Suppressor macrophage (primary cell): Measurements from ENCODE around the gene GPR135.
"Not testable (repeated sequence)": the region's sequence is repeated elsewhere in the genome, so short reads cannot be mapped to it uniquely, and the experiment has no call there.

Experiments used
- DNase-seq, 4 experiments: peaks; one replicate each; pipeline ENCODE4 v3.0.0-alpha.2; 2020 to 2022

GPR135 gene

DNA sequence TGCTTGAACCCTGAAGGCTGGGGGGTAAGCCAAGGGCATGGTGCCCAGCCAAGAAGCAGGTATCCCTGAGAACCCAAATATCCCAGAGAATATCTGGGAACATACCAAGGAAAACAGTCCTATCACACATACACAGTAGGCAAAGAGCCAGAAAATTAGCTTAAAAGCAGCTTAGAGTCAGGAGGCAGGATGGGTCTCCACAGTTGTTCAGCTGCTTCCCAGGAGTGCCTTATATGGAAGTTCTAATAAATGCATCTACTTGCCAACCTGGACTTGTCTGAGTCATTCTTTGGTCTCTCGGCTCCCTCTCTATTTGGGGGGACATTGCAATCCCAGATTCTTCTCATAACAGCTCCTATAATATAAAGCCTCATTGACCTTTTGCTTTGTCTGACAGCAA is 9.0 kb upstream of the GPR135 start:
- DNase-seq = no peak

DNA sequence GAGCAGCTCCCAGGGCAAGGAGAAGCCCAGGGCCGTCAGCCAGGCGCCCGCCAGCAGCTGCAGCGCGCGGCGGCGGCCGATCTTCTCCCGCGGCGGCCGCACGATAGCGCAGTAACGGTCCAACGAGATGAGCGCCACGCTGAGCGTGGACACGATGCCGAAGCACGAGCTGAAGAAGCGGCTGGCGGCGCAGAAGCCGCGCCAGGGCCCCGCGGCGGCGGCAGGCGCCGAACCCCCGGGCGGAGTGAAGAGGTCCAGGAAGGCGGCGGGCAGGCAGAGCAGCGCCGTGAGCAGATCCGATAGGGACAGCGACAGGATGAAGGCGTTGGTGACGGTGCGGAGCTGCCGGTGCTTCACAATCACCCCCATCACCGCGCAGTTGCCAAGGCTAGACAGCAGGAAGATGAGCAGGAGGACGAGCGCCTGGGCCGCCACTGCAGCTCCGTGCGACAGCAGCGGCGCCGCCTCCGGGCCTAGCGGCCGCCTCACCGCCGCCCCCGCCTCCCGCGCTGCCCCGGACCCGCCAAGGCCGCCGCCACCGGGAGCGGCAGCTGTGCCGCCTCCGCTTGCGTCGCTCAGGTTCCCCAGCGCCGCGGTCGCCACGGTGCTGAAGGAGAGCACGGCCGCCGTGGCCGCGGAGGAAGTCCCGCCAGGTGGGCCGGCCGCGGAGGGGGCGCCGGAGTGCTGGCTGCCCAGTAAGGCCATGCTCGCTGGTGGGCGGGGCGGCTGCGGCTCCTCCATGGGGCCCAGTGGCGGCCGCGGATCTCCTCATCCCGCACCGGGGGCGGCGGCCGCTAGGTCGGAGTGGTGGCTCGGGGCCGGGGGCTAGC is 479 bp downstream of the GPR135 start:
- peak; percentile 19 to 63 (median 45) for DNase-seq

DNA sequence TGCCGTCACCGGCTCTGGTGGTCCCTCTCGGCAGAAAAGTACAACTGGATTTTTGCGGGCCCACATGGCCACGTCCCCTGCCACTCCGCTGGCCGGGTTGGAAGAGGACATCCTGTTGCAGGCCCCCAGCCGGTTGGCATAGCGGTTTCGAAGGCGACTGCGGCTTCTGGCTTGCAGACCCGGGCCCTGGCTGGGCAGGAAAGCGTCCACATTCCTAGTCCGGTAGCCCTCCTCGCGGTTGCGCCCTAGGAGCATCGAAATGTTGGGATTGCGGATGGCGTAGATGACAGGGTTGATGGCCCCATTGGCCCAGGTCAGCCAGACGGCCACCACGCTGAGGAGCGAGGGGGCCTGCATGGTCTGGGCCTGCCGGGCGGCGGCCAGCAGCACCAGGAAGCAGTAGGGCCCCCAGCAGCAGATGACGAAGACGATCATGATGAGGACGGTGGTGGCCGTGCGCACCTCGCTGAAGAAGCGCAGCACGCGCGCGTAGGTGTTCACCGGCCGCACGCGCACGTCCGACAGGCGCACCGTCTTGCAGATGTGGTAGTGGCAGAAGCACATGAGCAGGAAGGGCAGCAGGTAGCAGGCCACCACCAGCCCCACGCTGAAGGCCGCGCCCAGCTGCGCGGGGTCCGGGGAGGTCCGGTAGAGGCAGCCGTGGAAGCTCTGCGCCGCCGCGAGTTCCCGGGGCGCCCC is 1.2 kb downstream of the GPR135 start:
- no peak for DNase-seq

DNA sequence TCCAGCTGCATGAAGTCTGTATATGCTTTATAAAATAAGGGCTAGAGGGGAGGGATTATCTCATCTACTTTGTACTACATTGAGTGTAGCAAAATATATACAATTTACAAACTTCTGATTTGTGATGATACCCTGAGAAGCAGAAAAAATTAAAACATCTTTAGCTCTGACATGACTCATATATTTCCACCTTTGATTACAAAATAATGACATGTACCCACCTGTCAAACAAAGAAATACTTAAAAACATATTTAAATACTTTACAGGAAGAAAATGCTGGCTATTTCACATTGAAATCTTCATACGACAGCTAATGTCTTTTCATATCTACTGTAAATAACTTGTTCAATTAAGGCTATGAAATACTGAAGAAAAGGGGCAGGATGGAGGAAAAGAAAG is 3.3 kb downstream of the GPR135 start:
- DNase-seq = no peak

DNA sequence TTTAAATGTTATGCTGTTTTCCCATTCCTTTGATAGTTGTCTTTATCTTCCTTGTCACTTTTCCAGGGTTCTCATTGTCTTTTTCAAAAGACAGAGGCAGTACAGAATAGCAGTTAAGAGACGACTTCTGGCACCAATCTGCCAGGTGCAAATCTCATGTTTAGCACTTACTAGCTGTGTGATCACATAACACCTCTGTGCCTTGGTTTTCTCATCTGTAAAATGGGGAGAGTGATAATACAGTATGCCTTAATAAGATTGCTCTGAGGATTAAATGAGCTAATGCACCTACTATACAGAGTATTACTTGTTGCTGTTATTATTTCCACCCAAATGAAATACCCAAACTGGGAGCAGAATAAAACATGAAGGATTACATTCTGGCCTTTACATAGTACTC is 4.8 kb downstream of the GPR135 start:
- DNase-seq = no peak

DNA sequence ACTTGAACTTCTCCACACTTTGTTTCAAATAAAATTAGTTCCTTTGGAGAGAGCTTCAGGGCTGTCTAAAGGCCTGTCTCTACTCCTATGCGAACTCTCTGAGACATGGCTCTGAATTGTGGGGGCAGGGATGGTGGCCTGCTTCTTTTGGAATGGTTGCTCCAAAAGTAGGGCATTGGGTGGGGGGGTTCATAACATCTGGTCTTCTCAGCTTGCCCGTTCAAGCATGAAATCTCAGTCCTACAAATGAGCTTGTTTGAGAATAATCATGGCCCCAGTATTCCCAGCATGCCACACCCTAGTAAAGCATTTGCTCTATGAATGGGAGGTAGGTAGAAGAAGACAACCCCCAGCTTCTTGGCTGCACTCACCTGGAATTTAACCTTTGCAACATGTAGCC is 6.7 kb downstream of the GPR135 start:
- no peak for DNase-seq

DNA sequence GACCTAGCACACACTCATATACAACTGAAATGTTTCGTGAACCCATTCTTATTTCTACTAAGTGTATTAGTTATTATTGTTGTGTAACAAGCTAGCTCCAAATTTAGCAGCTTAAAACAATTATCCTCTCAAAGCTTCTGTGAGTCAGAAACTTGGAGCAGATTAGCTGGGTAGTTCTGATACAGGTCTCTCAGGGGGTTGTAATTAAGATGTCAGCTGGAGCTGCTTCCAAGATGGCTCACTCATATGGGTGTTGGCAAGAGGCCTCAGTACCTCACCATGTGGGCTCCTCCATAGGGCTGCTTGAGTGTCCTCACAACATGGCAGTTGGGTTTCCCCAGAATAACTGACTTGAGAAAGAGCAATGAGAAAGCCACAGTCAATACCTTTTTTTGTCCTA is 9.8 kb downstream of the GPR135 start:
- DNase-seq = no peak

DNA sequence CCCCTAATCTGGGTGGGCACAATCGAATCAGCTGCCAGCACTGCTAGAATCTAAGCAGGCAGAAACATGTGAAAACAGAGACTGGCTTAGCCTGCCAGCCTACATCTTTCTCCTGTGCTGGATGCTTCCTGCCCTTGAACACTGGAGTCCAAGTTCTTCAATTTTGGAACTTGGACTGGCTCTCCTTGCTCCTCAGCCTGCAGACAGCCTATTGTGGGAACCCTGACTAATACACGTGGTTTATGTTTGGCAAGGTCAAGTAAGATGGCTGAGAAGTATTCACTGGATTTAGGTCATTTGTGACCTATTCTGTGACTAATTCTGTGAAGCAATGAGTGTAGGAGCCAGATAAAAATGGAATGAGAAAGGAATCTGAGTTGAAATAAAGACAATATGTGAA is 11.0 kb downstream of the GPR135 start:
- peak in 3 of 4 experiments; percentile 8 to 45 (median 15) for DNase-seq

DNA sequence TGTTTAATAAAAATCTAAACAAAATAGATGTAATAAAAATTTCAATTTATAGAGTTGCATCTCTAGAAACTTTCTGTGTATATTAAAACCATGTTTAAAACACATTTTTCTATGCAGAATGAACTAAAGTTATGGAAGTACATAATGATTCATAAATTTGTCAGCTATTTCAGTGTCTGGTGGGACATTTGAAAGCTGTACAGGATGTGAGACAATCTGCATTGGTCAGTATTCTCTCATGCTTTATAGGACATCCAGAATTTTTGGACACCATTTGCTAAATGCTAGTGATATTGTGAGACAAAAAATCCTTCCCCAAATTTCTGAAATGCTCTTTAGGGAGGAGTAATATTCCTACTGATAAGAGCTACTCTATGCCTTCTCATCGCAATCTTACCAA is 13.3 kb downstream of the GPR135 start:
- no peak for DNase-seq

DNA sequence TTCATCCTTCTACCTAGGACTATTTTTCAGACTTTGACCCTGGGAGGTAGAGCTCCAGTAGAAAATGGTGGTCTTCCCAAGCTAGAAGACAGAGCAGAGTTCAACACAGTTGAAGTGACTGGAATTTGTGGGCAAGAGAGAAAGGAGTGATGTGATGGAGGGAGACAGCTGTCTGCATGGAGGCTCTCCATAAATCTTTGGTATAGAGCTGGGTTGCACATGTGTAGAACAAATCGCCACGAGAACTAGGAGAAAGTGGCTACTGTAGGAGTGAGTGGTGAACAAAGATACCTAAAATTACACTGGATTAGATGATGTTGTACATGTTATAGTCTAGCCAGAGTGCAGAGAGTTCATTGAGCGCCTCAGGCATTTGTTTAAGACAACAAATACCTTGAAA is 14.5 kb downstream of the GPR135 start:
- DNase-seq = no peak

DNA sequence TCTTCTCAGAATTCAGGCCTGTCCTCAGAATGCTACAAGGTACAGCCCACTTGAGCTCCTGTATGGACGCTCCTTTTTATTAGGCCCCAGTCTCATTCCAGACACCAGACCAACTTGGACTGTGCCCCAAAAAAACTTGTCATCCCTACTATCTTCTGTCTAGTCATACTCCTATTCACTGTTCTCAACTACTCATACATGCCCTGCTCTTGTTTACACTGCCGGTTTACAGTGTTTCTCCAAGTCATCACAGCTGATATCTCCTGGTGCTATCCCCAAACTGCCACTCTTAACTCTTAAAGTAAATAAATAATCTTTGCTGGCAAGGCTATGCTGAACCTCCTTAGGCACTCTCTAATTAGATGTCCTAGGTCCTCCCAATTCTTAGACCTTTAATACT is 16.5 kb downstream of the GPR135 start:
- DNase-seq = not testable (repeated sequence)

DNA sequence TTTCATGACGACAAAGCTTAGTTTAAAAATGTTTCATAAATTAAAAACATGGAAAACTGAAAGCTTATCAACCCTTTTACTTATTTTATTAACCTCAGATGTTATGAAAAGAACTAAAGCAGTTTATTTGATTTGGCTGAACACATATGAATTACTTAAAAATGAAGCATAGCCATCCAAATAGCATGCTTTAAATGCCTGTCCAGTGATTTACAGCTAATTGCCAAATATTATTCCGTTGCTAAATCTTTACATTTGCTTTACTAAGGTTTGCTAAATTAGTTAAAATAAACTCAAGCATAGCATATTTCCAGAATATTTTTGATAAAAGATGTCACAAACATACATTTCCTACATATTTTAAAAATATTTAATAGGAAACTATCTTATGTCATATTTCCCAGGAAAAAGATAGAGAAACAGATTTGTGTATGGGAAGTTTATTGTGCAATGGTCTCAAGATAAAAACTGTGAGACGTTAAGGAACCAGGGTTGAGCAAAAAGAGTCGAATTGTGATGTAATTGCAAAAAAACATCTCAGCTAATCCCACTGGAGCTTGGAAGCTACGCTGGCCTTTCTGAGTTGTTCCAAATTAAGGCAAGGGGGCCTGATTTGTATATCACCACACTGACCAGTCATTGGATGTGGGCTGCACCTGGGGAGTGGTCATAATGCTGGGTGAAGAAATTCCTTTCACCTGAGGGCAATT is 25.8 kb downstream of the GPR135 start:
- DNase-seq = peak in 2 of 4 experiments; percentile 23 to 30

DNA sequence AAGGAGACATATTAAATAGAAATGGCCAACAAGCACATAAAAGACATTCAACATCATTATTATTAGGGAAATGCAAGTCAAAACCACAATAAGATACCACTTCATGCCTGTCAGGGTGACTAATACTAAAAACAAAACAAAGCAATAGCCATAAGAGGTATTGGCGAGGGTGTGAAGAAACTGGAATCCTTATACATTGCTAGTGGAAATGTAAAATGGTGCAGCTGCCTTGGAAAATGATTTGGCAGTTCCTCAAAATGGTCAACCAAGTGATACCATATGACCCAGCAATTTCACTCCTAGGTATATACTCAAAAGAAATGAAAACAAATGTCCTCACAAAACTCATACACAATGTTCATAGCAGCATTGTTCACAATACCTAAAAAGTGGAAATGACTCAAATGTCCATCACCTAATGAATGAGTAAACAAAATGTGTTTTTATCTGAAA is 27.0 kb downstream of the GPR135 start:
- peak in 2 of 4 experiments; percentile 9 to 14 for DNase-seq

DNA sequence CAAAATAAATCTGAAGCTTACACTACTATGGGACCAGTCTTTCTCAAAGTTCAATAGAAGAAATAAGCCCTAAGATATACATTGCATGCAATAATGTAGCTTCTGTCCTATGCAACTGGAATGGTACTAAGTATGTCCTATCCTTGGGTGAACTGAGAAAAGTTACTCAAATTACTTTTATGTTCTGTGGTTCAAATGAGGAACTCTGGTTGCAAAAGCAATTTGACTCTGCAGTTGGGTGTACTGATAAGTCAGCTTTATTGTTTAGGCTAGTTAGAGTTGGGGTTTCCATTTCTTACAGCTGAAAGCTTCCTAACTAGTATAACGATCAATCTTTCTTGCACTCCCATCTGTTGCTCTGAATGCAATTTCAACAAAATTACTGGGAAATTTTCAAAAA is 29.2 kb downstream of the GPR135 start:
- peak; percentile 37 to 70 (median 56) for DNase-seq

DNA sequence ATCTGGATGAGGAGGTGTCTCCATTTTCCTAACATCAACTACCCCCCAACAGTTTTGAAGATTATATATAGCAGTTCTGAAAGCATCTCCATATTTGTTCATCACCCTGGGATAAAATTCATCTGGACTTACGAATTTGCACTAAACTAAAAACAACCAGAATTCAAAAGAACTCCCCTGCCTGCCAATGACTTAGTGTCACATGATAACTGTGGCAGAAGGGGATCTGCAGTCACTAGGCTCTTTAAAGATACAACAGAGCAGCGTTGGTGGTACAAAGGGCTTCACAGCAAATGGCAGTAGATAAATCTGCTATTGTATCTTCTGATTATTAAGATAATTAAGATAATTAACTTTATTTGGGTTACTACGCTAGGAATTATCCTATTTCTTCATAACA is 30.1 kb downstream of the GPR135 start:
- no peak for DNase-seq

DNA sequence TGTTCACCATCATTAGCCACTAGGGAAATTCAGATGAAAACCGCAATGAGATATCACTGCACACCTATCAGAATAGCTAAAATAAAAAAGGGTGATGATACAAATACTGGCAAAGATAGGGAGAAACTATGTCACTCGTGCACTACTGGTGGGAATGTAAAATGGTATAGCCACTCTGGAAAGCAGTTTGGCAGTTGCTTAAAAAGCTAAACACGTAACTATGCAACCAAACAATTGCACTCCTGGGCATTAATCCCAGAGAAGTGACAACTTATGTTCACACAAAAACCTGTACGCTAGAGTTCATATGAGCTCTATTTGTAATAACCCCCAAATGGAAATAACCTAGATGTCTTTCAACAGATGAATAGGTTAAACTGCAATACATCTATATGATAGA is 35.4 kb downstream of the GPR135 start:
- DNase-seq = no peak

DNA sequence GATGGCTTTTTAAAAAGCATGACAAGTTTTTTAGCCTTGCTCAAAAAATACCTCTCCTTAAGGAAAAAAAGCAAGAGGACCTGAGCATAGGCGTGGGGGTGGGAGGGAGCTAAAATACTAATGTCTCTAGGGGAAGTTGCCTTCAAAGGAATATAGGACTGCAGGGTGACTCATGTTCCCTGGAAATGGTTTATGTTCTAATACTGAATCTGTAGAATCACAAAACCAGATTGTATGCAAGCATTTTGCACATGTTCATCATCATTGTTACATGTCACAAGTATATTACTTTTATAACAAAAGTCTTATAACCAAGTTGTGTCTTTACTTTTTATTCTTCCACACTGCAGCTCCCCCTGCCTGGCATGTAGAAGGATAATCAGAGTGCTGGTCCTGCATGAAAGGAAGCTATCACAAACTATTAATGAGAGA is 36.6 kb downstream of the GPR135 start:
- DNase-seq = peak; percentile 60 to 77 (median 64)

DNA sequence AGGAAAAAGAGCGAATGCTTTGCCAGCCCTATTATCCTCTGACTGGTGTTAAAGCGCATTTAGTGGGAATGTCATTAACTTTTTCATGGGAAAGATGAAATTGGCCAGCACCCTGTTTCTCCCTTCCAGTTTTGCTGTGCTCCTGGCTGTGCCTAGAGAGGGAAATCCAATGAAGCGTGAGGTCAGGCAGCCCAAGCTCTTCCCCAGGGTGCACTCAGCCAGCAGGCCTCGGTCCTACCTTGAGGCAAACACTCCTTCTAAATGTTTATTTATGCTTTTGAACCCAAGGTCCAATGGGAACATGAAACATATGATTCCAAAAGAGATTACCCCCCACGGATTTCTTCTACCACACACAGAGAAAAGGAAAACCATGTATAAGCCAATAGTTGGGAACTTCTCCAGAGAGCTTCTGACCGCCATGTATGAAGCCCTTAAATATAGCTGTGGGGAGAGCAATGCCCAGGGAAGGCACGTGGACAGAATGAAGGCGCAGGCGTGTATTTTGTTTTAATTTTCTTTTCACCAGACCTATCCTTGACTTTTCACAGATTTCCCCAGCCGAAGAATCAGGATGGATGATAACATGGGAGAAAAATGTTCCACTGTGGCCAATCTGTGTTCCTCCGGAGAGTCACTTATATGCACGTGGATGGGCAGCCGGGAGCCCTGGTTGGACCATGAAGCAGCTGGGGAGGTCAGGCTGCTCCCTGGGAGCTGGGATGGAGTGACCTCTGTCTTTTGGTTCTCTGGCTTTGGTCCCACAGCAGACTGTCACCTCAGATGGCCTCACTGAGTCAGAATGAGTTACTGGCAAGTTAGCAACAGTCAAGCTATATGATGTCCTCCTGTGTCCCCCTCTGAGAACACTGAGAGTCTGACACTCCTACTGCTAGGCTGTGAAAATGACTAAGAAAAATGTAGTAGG is 37.3 kb downstream of the GPR135 start:
- peak in 2 of 4 experiments; percentile 30 to 51 for DNase-seq

DNA sequence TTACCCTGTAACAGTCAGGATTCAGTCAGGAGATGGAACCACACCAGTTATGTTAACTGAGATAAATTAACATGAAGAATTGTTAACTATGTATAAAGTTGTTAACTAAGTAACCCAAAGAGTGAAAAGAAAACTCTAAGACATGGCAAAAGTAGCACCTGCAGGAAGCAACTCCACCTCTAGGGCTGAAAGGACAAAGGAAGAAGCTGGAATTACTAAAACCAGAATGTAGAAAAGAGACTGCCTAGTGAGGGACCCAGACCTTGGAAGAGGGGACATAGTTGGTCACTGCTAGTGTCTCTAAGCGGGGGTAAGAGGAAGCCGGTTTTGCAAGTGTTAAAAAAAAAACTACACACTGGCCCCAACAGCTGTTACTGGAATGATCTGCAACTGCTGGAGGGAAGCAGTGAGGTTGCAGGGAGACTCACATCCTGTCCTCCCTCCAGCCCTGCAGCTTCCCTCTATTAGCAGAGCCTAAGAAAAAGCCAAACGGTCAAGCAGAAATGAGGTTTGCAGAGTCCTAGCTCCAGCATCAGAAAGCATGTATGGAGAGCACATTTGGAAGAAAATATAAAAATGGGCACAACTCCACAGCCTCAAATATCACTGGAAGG is 39.8 kb downstream of the GPR135 start:
- DNase-seq = peak; percentile 38 to 68 (median 63)

DNA sequence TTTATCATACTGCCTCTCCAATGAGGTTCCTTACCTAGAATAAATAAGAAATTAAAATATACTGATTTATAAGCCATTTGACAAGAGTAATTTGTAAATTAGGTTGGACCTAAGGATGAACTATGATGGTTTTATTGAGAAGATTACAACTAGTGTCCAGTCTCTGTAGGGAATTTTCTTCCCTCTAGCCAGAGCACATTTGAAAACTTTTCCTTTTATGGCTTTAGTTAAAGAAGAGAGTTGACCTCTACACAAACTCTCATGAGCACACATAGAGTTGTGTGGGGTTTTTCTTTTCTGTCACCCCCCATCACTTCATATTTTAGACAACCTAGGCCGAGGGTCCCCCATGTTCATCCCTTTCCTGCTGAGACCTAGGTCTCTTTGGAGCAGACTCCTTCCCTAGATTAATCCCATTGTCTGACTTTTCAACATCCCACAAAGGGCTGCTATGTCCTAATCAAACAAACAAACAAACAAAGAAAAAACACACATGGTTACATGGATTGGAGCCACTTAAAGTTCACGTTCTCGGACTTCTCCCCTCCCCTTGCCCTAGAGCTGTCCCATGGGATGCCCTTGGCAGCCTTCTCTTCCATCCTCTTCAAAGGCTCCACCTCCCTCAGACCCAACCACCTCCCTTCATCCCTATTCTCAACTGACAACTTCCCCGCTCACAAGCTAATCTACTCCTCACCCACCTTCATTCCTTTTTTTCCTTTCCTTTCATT is 40.7 kb downstream of the GPR135 start:
- DNase-seq = no peak
